Stomach (tissue), 4 donors: ENCODE results near the gene ACOXL.

Experiments used
- EP300 ChIP-seq: sonication (generic); formaldehyde crosslinking; IDR thresholded peaks from one replicate; pipeline ENCODE4 v1.6.1; 2017; ENCODE audit warnings: antibody characterized with exemption
- POLR2A ChIP-seq, 4 donors: fragments of 450-650 bp; IDR thresholded peaks; one replicate each; pipeline ENCODE4 v1.6.1; 2016; ENCODE audit warnings: antibody characterized with exemption in 4 of 4, control low read depth in 2 of 4, mild to moderate bottlenecking in 1 of 4, moderate library complexity in 1 of 4
- POLR2AphosphoS5 ChIP-seq, 3 donors: sonication (generic); formaldehyde crosslinking; IDR thresholded peaks; one replicate each; pipeline ENCODE4 v1.6.1; 2016; ENCODE audit warnings: antibody characterized with exemption in 3 of 3
- TF ChIP-seq, protein P1 (sequence below), 7 experiments: fragments of 450-650 bp in 4 of 7; fragments of 200-600 bp in 3 of 7; sonication (generic) in 3 of 7; IDR thresholded peaks; one replicate each; pipeline ENCODE4 v1.5.1; 2016 to 2019; ENCODE audit warnings: antibody characterized with exemption in 7 of 7, control low read depth in 2 of 7, mild to moderate bottlenecking in 1 of 7

GRCh38 chr2:110994250-110994961 is 262.0 kb downstream of the ACOXL start:
- TF ChIP-seq POLR2AphosphoS5 (IDR thresholded peaks at IDR 0.05) = no peak
- TF ChIP-seq, protein P1, sequence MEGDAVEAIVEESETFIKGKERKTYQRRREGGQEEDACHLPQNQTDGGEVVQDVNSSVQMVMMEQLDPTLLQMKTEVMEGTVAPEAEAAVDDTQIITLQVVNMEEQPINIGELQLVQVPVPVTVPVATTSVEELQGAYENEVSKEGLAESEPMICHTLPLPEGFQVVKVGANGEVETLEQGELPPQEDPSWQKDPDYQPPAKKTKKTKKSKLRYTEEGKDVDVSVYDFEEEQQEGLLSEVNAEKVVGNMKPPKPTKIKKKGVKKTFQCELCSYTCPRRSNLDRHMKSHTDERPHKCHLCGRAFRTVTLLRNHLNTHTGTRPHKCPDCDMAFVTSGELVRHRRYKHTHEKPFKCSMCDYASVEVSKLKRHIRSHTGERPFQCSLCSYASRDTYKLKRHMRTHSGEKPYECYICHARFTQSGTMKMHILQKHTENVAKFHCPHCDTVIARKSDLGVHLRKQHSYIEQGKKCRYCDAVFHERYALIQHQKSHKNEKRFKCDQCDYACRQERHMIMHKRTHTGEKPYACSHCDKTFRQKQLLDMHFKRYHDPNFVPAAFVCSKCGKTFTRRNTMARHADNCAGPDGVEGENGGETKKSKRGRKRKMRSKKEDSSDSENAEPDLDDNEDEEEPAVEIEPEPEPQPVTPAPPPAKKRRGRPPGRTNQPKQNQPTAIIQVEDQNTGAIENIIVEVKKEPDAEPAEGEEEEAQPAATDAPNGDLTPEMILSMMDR (IDR thresholded peaks at IDR 0.05) = no peak
- TF ChIP-seq POLR2A (IDR thresholded peaks at IDR 0.05) = no peak
- TF ChIP-seq EP300 = no peak
